ENCODE measurements around the gene PGA5.
"Not testable (repeated sequence)": the region's sequence is repeated elsewhere in the genome, so short reads cannot be mapped to it uniquely, and the experiment has no call there.

GRCh38 chr11:61204502-61205059, 36.4 kb upstream of the PGA5 start:
- not testable (repeated sequence) for TF ChIP-seq CTCF, POLR2A, EP300 (IDR thresholded peaks at IDR 0.05)

Data from upper lobe of left lung (tissue), 4 donors.